Nephron progenitor cell (in vitro differentiated cells): ENCODE results near the gene ST6GALNAC2.

Experiments
- DNase-seq: peaks from one replicate; pipeline ENCODE4 v3.0.0; 2021
- H3K27ac Mint-ChIP-seq: 2 replicates; pipeline ENCODE4 v1.8.0; 2021; ENCODE audit warnings: mild to moderate bottlenecking, moderate library complexity, mixed read lengths
- H3K27me3 Mint-ChIP-seq: 2 replicates; pipeline ENCODE4 v1.8.0; 2021; ENCODE audit warnings: mild to moderate bottlenecking, low read depth, mixed read lengths; ENCODE audit not compliant: poor library complexity
- H3K36me3 Mint-ChIP-seq: 2 replicates; pipeline ENCODE4 v1.8.0; 2021; ENCODE audit warnings: low read depth, mixed read lengths
- H3K4me1 Mint-ChIP-seq: 2 replicates; pipeline ENCODE4 v1.8.0; 2021; ENCODE audit warnings: mixed read lengths
- H3K4me3 Mint-ChIP-seq: 2 replicates; pipeline ENCODE4 v1.8.0; 2021; ENCODE audit warnings: mild to moderate bottlenecking, moderate library complexity, mixed read lengths
- H3K9me3 Mint-ChIP-seq: 2 replicates; pipeline ENCODE4 v1.8.0; 2021; ENCODE audit warnings: mild to moderate bottlenecking, moderate library complexity, mixed read lengths
- TF ChIP-seq, protein P1 (sequence below): fragments of 200-600 bp; sonication (generic); IDR thresholded peaks from 2 replicates; pipeline ENCODE4 v1.5.0; 2021; ENCODE audit warnings: antibody characterized with exemption

ST6GALNAC2 gene

GRCh38 chr17:76531486-76532038 lies 54.1 kb downstream of the ST6GALNAC2 start:
- Mint-ChIP-seq H3K27ac (peak overlapping the region; percentile 89), H3K4me1 (peaks cover 73% of the 10 kb centered on the region), H3K4me3 (peak overlapping the region; percentile 34), H3K9me3 (no peaks in the 10 kb centered on the region), H3K36me3 (no peaks in the 10 kb centered on the region), H3K27me3 (peaks cover 25% of the 10 kb centered on the region)
- no peak for DNase-seq
- TF ChIP-seq, protein P1, sequence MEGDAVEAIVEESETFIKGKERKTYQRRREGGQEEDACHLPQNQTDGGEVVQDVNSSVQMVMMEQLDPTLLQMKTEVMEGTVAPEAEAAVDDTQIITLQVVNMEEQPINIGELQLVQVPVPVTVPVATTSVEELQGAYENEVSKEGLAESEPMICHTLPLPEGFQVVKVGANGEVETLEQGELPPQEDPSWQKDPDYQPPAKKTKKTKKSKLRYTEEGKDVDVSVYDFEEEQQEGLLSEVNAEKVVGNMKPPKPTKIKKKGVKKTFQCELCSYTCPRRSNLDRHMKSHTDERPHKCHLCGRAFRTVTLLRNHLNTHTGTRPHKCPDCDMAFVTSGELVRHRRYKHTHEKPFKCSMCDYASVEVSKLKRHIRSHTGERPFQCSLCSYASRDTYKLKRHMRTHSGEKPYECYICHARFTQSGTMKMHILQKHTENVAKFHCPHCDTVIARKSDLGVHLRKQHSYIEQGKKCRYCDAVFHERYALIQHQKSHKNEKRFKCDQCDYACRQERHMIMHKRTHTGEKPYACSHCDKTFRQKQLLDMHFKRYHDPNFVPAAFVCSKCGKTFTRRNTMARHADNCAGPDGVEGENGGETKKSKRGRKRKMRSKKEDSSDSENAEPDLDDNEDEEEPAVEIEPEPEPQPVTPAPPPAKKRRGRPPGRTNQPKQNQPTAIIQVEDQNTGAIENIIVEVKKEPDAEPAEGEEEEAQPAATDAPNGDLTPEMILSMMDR: no peak

DNA sequence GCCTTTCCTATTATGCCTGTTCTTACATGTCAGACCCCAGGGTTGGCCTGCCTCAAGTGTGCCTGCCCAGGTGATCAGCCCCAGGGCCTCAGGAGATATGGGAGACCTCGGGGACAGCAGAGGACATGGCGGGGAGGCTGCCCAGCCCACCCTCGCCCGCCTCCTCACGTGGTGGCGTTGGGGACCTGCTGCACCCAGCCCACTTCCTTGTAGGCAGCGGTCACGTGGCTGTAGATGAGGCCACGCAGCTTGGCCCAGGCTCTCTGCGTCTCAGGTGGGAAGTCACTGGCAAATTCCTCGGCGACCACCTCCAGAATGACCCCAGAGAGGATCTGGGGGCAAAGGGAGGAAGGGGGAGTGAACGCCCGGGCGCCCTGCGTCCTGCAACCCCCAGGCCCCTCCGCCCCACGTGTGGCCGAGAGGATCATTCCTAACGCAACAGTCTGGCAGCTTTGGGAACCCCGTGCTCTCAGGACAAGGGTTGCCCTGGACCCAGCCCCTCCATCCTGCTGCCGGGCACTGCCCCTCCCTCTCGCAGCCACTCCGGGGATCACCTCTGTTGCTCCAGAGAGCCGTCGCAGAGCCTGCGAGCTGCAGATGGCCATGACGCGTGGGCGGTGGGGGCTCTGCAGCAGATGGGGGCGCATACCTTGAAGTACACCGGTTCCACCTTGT lies 54.7 kb downstream of the ST6GALNAC2 start:
- H3K9me3 Mint-ChIP-seq: no peaks in the 10 kb centered on the region
- peaks cover 73% of the 10 kb centered on the region for H3K4me1 Mint-ChIP-seq
- no peak for DNase-seq
- no peak overlapping the region for H3K27ac Mint-ChIP-seq
- no peak overlapping the region for H3K4me3 Mint-ChIP-seq
- H3K27me3 Mint-ChIP-seq: peaks cover 19% of the 10 kb centered on the region
- TF ChIP-seq, protein P1: no peak
- H3K36me3 Mint-ChIP-seq: no peaks in the 10 kb centered on the region

- Mint-ChIP-seq H3K4me3 (no peak overlapping the region), H3K27ac (peak overlapping the region; percentile 88), H3K27me3 (peaks cover 13% of the 10 kb centered on the region), H3K9me3 (no peaks in the 10 kb centered on the region), H3K36me3 (no peaks in the 10 kb centered on the region), H3K4me1 (peaks cover 68% of the 10 kb centered on the region)
- DNase-seq: no peak
- TF ChIP-seq, protein P1: no peak
Observed at GRCh38 chr17:76530095-76530723, 55.5 kb downstream of the ST6GALNAC2 start.

DNA sequence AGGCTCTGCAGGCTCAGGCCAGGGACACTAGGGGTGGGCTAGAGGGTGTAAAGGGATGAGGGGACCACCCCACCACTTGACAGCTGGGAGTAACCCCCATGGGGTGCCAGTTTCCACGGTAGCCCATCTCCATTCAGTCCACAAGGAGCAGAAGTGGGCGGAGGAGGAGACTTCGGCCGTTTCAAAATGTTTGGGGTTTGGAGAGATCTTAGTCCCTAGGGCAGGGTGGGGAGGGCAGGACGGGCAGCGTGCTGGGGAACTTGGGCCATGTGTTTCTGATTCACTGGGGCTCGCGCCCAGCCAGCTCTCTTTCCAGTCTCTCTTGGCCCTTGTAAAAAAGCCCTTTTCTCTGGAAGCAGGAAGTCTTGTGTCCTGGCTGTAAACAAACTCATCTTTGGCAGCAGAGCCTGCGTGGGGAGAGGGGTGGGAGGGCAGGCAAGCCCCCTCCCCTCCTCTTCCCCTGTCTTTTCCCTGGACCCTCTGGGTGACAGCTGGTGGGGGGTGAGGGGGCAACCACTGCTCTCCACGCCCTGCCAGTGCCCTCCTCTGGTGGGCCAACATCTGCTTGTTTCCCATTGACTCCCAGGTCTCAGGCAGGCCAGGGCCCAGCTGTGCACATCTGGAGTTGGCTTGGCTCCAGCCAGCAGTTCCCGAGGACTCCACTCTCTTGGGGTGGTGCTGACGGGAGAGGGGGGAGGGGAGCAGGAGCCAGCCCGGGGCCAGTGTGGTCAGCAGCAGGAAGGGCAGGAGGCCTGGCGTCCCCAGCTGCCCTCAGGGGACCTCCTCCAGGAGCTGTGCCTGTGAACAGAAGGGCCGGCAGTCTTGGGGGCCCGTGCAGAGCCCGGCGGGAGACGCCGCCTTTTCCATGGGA lies 56.2 kb downstream of the ST6GALNAC2 start:
- Mint-ChIP-seq H3K4me1 (peaks cover 68% of the 10 kb centered on the region), H3K4me3 (no peak overlapping the region), H3K27me3 (peaks cover 12% of the 10 kb centered on the region), H3K27ac (peak overlapping the region; percentile 88), H3K9me3 (no peaks in the 10 kb centered on the region), H3K36me3 (no peaks in the 10 kb centered on the region)
- peak; percentile 54 for DNase-seq
- TF ChIP-seq, protein P1: no peak

- H3K9me3 Mint-ChIP-seq: no peaks in the 10 kb centered on the region
- H3K27ac Mint-ChIP-seq: no peak overlapping the region
- no peak for DNase-seq
- no peak overlapping the region for H3K4me3 Mint-ChIP-seq
- H3K36me3 Mint-ChIP-seq: no peaks in the 10 kb centered on the region
- TF ChIP-seq, protein P1: no peak
- peaks cover 67% of the 10 kb centered on the region for H3K4me1 Mint-ChIP-seq
- peaks cover 19% of the 10 kb centered on the region for H3K27me3 Mint-ChIP-seq
Observed at GRCh38 chr17:76528528-76529223, 57.0 kb downstream of the ST6GALNAC2 start.
